H1 (cell line): Measurements from ENCODE around the gene UBL4A. TPM values are rescaled to one million over a fixed set of nuclear protein-coding genes. Genes with fewer than 3 reads are reported as not detected.

ENCODE experiments used
- CTCF ChIA-PET: fragments of 300-600 bp; sonication (Branson Sonifier 250); formaldehyde crosslinking; loops from one replicate; lab custom pipeline; 2021; ENCODE audit not compliant: partially characterized antibody; lab: Charles Lee
- POLR2A ChIA-PET: fragments of 300-600 bp; sonication (Branson Sonifier 250); formaldehyde crosslinking; loops from one replicate; lab custom pipeline; 2021; ENCODE audit warnings: inconsistent platforms; ENCODE audit not compliant: partially characterized antibody; lab: Charles Lee
- DNase-seq, 2 experiments: peaks; one replicate each; pipeline versions ENCODE4 v3.0.0 to v3.0.0-alpha.2; 2010 to 2022; ENCODE audit warnings: low spot score in 2 of 2, low read depth in 1 of 2, mixed read lengths in 1 of 2
- FAIRE-seq: peaks from 2 replicates; lab custom pipeline; 2011; peaks lifted over from hg19 to GRCh38; lab: Jason Lieb, UNC
- H2AFZ ChIP-seq: 2 replicates; pipeline ENCODE4 v1.8.1; 2012; ENCODE audit warnings: low read length, inconsistent platforms
- H2AK5ac ChIP-seq: 2 replicates; pipeline ENCODE4 v1.6.1; 2013; ENCODE audit warnings: low read depth, low read length
- H2BK120ac ChIP-seq: replicated peaks from 2 replicates; pipeline ENCODE3; 2013; ENCODE audit warnings: low read depth, low read length, inconsistent platforms
- H2BK12ac ChIP-seq: 2 replicates; pipeline ENCODE4 v1.6.1; 2013; ENCODE audit warnings: low read depth, low read length
- H2BK15ac ChIP-seq: 2 replicates; pipeline ENCODE4 v1.6.1; 2013; ENCODE audit warnings: low read length
- H2BK20ac ChIP-seq: 2 replicates; pipeline ENCODE4 v1.6.1; 2013; ENCODE audit warnings: low read length
- H2BK5ac ChIP-seq: 2 replicates; pipeline ENCODE4 v1.6.1; 2013; ENCODE audit warnings: low read depth, low read length
- H3K14ac ChIP-seq: 2 replicates; pipeline ENCODE4 v1.6.1; 2013; ENCODE audit warnings: inconsistent platforms; ENCODE audit not compliant: insufficient read length
- H3K18ac ChIP-seq: 2 replicates; pipeline ENCODE4 v1.6.1; 2013; ENCODE audit warnings: low read length; ENCODE audit errors: extremely low read depth
- H3K23ac ChIP-seq: 2 replicates; pipeline ENCODE4 v1.6.1; 2013; ENCODE audit warnings: inconsistent platforms; ENCODE audit not compliant: insufficient read length
- H3K23me2 ChIP-seq: 2 replicates; pipeline ENCODE4 v1.6.1; 2013; ENCODE audit warnings: low read depth, low read length
- H3K27ac ChIP-seq: 2 replicates; pipeline ENCODE4 v1.6.1; 2011; ENCODE audit warnings: low read depth, low read length, inconsistent platforms
- H3K27me3 ChIP-seq, 4 experiments: replicated peaks in 1 of 4; 1 replicate in 1 of 4; 2 replicates in 3 of 4; pipeline versions ENCODE4 v1.6.1 to v1.8.1; 2011 to 2013; ENCODE audit warnings: low read length in 3 of 4, mild to moderate bottlenecking in 3 of 4, inconsistent platforms in 2 of 4, mixed read lengths in 2 of 4, moderate library complexity in 1 of 4; ENCODE audit not compliant: control insufficient read depth in 3 of 4, insufficient read depth in 3 of 4; ENCODE audit errors: extremely low read depth in 1 of 4
- H3K36me3 ChIP-seq, 4 experiments: 2 replicates each; pipeline versions ENCODE4 v1.6.1 to v1.8.1; 2011 to 2013; ENCODE audit warnings: mild to moderate bottlenecking in 4 of 4, low read length in 3 of 4, moderate library complexity in 2 of 4, control low read depth in 1 of 4, inconsistent platforms in 1 of 4; ENCODE audit not compliant: insufficient read depth in 4 of 4, control insufficient read depth in 2 of 4
- H3K4ac ChIP-seq: replicated peaks from 2 replicates; pipeline ENCODE3; 2013; ENCODE audit warnings: low read length, low read depth, mixed read lengths, inconsistent platforms; ENCODE audit not compliant: insufficient read length
- H3K4me1 ChIP-seq, 4 experiments: replicated peaks in 1 of 4; 1 replicate in 1 of 4; 2 replicates in 3 of 4; pipeline versions ENCODE4 v1.6.1 to v1.8.1; 2011 to 2013; ENCODE audit warnings: low read length in 3 of 4, inconsistent platforms in 2 of 4, mixed read lengths in 1 of 4; ENCODE audit not compliant: insufficient read depth in 4 of 4, control insufficient read depth in 3 of 4
- H3K4me2 ChIP-seq, 2 experiments: 2 replicates each; pipeline versions ENCODE4 v1.6.1 to v1.8.1; 2011 to 2013; ENCODE audit warnings: low read depth in 2 of 2, low read length in 2 of 2, control low read depth in 1 of 2, inconsistent platforms in 1 of 2, mild to moderate bottlenecking in 1 of 2; ENCODE audit not compliant: insufficient read depth in 1 of 2
- H3K4me3 ChIP-seq, 4 experiments: fragments of 200-600, 300-600 bp in 1 of 4; sonication (generic), shearing (Covaris generic), sonication (Bioruptor Twin) in 1 of 4; 2 replicates each; pipeline versions ENCODE4 v1.5.1 to v1.8.1; 2011 to 2016; ENCODE audit warnings: low read length in 4 of 4, low read depth in 3 of 4, control low read depth in 2 of 4, inconsistent platforms in 2 of 4, mild to moderate bottlenecking in 2 of 4, mixed read lengths in 1 of 4, moderate library complexity in 1 of 4; ENCODE audit not compliant: insufficient read depth in 2 of 4; ENCODE audit errors: extremely low read depth in 1 of 4
- H3K56ac ChIP-seq: replicated peaks from 2 replicates; pipeline ENCODE3; 2013; ENCODE audit warnings: low read depth, mild to moderate bottlenecking, mixed read lengths, low read length, inconsistent platforms; ENCODE audit not compliant: insufficient read length
- H3K79me1 ChIP-seq: 2 replicates; pipeline ENCODE4 v1.6.1; 2013; ENCODE audit warnings: low read depth, low read length, control low read depth
- H3K79me2 ChIP-seq, 2 experiments: 2 replicates each; pipeline versions ENCODE4 v1.6.1 to v1.8.1; 2012 to 2013; ENCODE audit warnings: low read length in 2 of 2, mild to moderate bottlenecking in 2 of 2, inconsistent platforms in 1 of 2; ENCODE audit not compliant: insufficient read depth in 2 of 2, control insufficient read depth in 1 of 2
- H3K9ac ChIP-seq, 4 experiments: replicated peaks in 1 of 4; 1 replicate in 1 of 4; 2 replicates in 3 of 4; pipeline versions ENCODE4 v1.6.1 to v1.8.1; 2011 to 2013; ENCODE audit warnings: low read depth in 3 of 4, low read length in 3 of 4, control low read depth in 2 of 4, mild to moderate bottlenecking in 2 of 4, moderate library complexity in 2 of 4, inconsistent platforms in 1 of 4; ENCODE audit errors: extremely low read depth in 1 of 4
- H3K9me3 ChIP-seq, 2 experiments: 2 replicates each; pipeline versions ENCODE4 v1.6.1 to v1.8.1; 2012 to 2013; ENCODE audit warnings: mild to moderate bottlenecking in 2 of 2, moderate library complexity in 2 of 2, control low read depth in 1 of 2, inconsistent platforms in 1 of 2, low read depth in 1 of 2, low read length in 1 of 2, mixed read lengths in 1 of 2; ENCODE audit not compliant: insufficient read depth in 2 of 2
- H4K20me1 ChIP-seq, 2 experiments: replicated peaks in 1 of 2; 2 replicates each; pipeline versions ENCODE3 to v1.8.1; 2011 to 2013; ENCODE audit warnings: inconsistent platforms in 2 of 2, low read length in 2 of 2, mild to moderate bottlenecking in 1 of 2; ENCODE audit not compliant: insufficient read depth in 2 of 2, control insufficient read depth in 1 of 2
- H4K5ac ChIP-seq: 2 replicates; pipeline ENCODE4 v1.6.1; 2013; ENCODE audit warnings: low read length, low read depth, mixed read lengths, inconsistent platforms; ENCODE audit not compliant: insufficient read length
- H4K8ac ChIP-seq: 2 replicates; pipeline ENCODE4 v1.8.0; 2013; ENCODE audit warnings: mild to moderate bottlenecking, moderate library complexity, low read length, inconsistent platforms; ENCODE audit not compliant: insufficient read depth; ENCODE audit errors: extremely low read depth
- H4K91ac ChIP-seq: replicated peaks from 2 replicates; pipeline ENCODE3; 2013; ENCODE audit warnings: low read length, mixed read lengths, inconsistent platforms; ENCODE audit not compliant: insufficient read length
- ASH2L ChIP-seq: fragments of 200-600, 300-600 bp; sonication (generic); IDR thresholded peaks from one replicate; pipeline ENCODE4 v1.7.1; 2017; ENCODE audit warnings: low read length
- BACH1 ChIP-seq: IDR thresholded peaks from 2 replicates; pipeline ENCODE4 v1.6.1; 2012; ENCODE audit warnings: low read length, improper control_type of control experiment
- CEBPB ChIP-seq: IDR thresholded peaks from 2 replicates; pipeline ENCODE4 v1.6.1; 2012; ENCODE audit warnings: low read depth, low read length
- CHD2 ChIP-seq: IDR thresholded peaks from 2 replicates; pipeline ENCODE4 v1.6.1; 2012; ENCODE audit warnings: low read length, improper control_type of control experiment
- CREB1 ChIP-seq: IDR thresholded peaks from 2 replicates; pipeline ENCODE4 v1.6.1; 2012; ENCODE audit warnings: inconsistent platforms
- MAFK ChIP-seq: IDR thresholded peaks from 2 replicates; pipeline ENCODE4 v1.6.1; 2012; ENCODE audit warnings: low read depth, mild to moderate bottlenecking, improper control_type of control experiment, low read length
- SIX5 ChIP-seq: IDR thresholded peaks from 2 replicates; pipeline ENCODE4 v1.6.1; 2011; ENCODE audit warnings: mild to moderate bottlenecking, low read depth, low read length
- SRF ChIP-seq: IDR thresholded peaks from 2 replicates; pipeline ENCODE4 v1.6.1; 2011; ENCODE audit warnings: mild to moderate bottlenecking, low read depth, low read length, moderate library complexity
- TCF12 ChIP-seq: IDR thresholded peaks from 2 replicates; pipeline ENCODE4 v1.6.1; 2011; ENCODE audit warnings: low read depth, mild to moderate bottlenecking, low read length
- WGBS, 2 experiments: shearing (Covaris generic) in 1 of 2; methylation state at CpG; one replicate each; pipeline versions ENCODE4 v1.1.6 to v1.1.7; 2013 to 2015; ENCODE audit warnings: low lambda C conversion rate in 2 of 2, mixed read lengths in 2 of 2, inconsistent platforms in 1 of 2, low coverage in 1 of 2, missing lambda C conversion rate in 1 of 2; ENCODE audit not compliant: insufficient replicate concordance in 2 of 2, insufficient coverage in 1 of 2, insufficient read length in 1 of 2; ENCODE audit errors: extremely low coverage in 1 of 2, missing lambda C conversion rate in 1 of 2; 5-methylcytosine and 5-hydroxymethylcytosine counted together
- polyA plus RNA-seq, 7 experiments: library from polyadenylated mRNA; depleted of rRNA in 3 of 7; stranded (reverse) in 5 of 7; unstranded in 2 of 7; fragments of >200 nt in 5 of 7; fragments of 200-250 nt in 2 of 7; gene quantifications; 1 replicate in 5 of 7; 2 replicates in 1 of 7; 4 replicates in 1 of 7; pipeline versions ENCODE4 v1.2.1 to v1.2.3, GENCODE V29; 2011 to 2013; ENCODE audit warnings: missing spikeins in 2 of 7, mixed read lengths in 2 of 7
- total RNA-seq: library from RNA; stranded (reverse); fragmentation: NEBNext Ultra II Directional; extraction: Animal tissue kit (Norgen Biotek cat#: 25700); gene quantifications from 2 replicates; pipeline ENCODE4 v1.2.1, GENCODE V29; 2021

The UBL4A gene
- total and polyA plus RNA-seq, 2 of the 8 experiments (the other 6 are each of a cell fraction or from before 2014, with no cell fraction given), result 23.1 to 31.7 TPM

DNA sequence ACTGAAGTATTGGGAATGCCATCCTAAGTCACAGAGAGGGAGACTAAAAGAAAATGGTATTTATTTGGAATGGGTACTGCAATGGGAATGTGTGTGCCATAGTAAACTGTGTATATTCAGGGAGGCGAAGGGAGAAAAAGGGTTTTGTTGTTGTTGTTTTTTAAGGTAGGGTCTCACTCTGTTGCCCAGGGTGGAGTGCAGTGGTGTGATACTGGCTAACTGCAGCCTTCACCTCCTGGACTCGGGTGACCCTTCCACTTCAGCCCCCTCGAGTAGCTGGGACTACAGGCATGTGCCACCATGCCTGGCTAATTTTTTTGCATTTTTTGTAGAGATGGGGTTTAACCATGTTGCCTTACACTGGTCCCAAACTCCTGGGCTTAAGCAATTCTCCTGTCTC is 8.3 kb upstream of the UBL4A start:
- Histone ChIP-seq H2AFZ (no peak overlapping the region), H3K36me3 (no peaks in the 10 kb centered on the region), H2BK20ac (no peak overlapping the region), H3K79me1 (no peaks in the 10 kb centered on the region), H4K20me1 (no peaks in the 10 kb centered on the region), H3K23me2 (no peaks in the 10 kb centered on the region), H3K27me3 (no peaks in the 10 kb centered on the region), H2BK120ac (no peak overlapping the region), H3K9me3 (no peaks in the 10 kb centered on the region), H4K5ac (no peak overlapping the region), H3K9ac (no peak overlapping the region), H3K4me2 (no peak overlapping the region), H3K79me2 (no peaks in the 10 kb centered on the region), H2BK12ac (no peak overlapping the region), H4K8ac (no peak overlapping the region), H3K56ac (no peak overlapping the region), H2AK5ac (no peak overlapping the region), H3K27ac (no peak overlapping the region), H3K4ac (no peak overlapping the region), H2BK5ac (no peak overlapping the region), H3K23ac (no peak overlapping the region), H3K14ac (no peak overlapping the region), H3K18ac (no peak overlapping the region), H3K4me1 (peaks cover 0 to 4% (median 3%) of the 10 kb centered on the region in 4 experiments; a peak in 4 of 7 replicates), H2BK15ac (no peak overlapping the region), H4K91ac (no peak overlapping the region), H3K4me3 (no peak overlapping the region)
- CTCF ChIA-PET, result no interaction called here
- POLR2A ChIA-PET, result no interaction called here
- FAIRE-seq (no peak), DNase-seq (no peak)
- WGBS, 2 experiments, result 100% methylated on average over 1 of the region's 3 CpGs; no CpG with 5 or more reads in 1 of the 2 experiments
- TF ChIP-seq CREB1 (no peak), BACH1 (no peak), SRF (no peak), MAFK (no peak), SIX5 (no peak), ASH2L (no peak), CEBPB (no peak), CHD2 (no peak), TCF12 (no peak)
